HepG2 (cell line): ENCODE measurements around the gene CDC34. TPM values are rescaled to one million over a fixed set of nuclear protein-coding genes. Genes with fewer than 3 reads are reported as not detected.
A peak's percentile ranks its signal among the peaks of the same experiment; 100 is the strongest.

ENCODE experiments used
- BRD4 ChIP-seq: sonication (generic); formaldehyde crosslinking; IDR thresholded peaks from 2 replicates; pipeline ENCODE4 v1.4.0; 2020; ENCODE audit warnings: missing genetic modification reagents
- IKZF4 ChIP-seq: sonication (generic); formaldehyde crosslinking; IDR thresholded peaks from 2 replicates; pipeline ENCODE4 v1.5.1; 2020; ENCODE audit warnings: borderline replicate concordance, mild to moderate bottlenecking, low read depth, missing genetic modification reagents; ENCODE audit errors: not compliant biosample characterization
- KLF6 ChIP-seq: IDR thresholded peaks from 2 replicates; pipeline ENCODE4 v1.8.0; 2016; ENCODE audit warnings: missing biosample characterization, missing genetic modification reagents
- PHF8 ChIP-seq: sonication (generic); formaldehyde crosslinking; IDR thresholded peaks from 2 replicates; pipeline ENCODE4 v1.5.0; 2020; ENCODE audit warnings: missing genetic modification reagents
- POLR2G ChIP-seq: fragments of 200-400 bp; formaldehyde crosslinking; IDR thresholded peaks from 2 replicates; pipeline ENCODE4 v1.6.1; 2018; ENCODE audit warnings: mild to moderate bottlenecking, low read depth, low read length, moderate library complexity
- RARA ChIP-seq: IDR thresholded peaks from 2 replicates; pipeline ENCODE4 v1.6.1; 2016; ENCODE audit warnings: missing genetic modification reagents, missing compliant biosample characterization
- RNF2 ChIP-seq: fragments of 450-650 bp; conservative IDR thresholded peaks from 2 replicates; pipeline ENCODE4 v1.6.1; 2016; ENCODE audit warnings: low read depth
- YEATS2 ChIP-seq: sonication (generic); formaldehyde crosslinking; IDR thresholded peaks from 2 replicates; pipeline ENCODE4 v1.4.0; 2020; ENCODE audit warnings: missing genetic modification reagents, borderline replicate concordance
- ZNF180 ChIP-seq: sonication (generic); formaldehyde crosslinking; IDR thresholded peaks from 2 replicates; pipeline ENCODE4 v1.4.0; 2020; ENCODE audit warnings: low read depth, missing genetic modification reagents, borderline replicate concordance
- ZNF251 ChIP-seq: sonication (generic); formaldehyde crosslinking; IDR thresholded peaks from 2 replicates; pipeline ENCODE4 v1.9.0; 2021; ENCODE audit warnings: mild to moderate bottlenecking, missing genetic modification reagents
- ZNF549 ChIP-seq: sonication (generic); formaldehyde crosslinking; IDR thresholded peaks from 2 replicates; pipeline ENCODE4 v1.5.0; 2020; ENCODE audit warnings: missing genetic modification reagents
- polyA plus RNA-seq, 8 experiments: library from polyadenylated mRNA; depleted of rRNA in 3 of 8; stranded (reverse) in 7 of 8; unstranded in 1 of 8; fragments of >200 nt; fragmentation: Illumina TruSeq in 4 of 8; extraction: Trizol in 4 of 8; gene quantifications; 2 replicates each; pipeline versions ENCODE4 v1.2.1 to v1.2.3, GENCODE V29; 2011 to 2016; ENCODE audit warnings: low read depth in 4 of 8, missing spikeins in 1 of 8, mixed read lengths in 1 of 8; ENCODE audit not compliant: insufficient read depth in 1 of 8
- total RNA-seq, 5 experiments: library from RNA; depleted of rRNA; stranded (reverse); fragments of >200 nt; fragmentation: Illumina TruSeq; extraction: Trizol; gene quantifications; 2 replicates each; pipeline ENCODE4 v1.2.3, GENCODE V29; 2016; ENCODE audit warnings: low read depth in 1 of 5
- TF ChIP-seq, protein P1 (sequence below): sonication (generic); formaldehyde crosslinking; IDR thresholded peaks from 2 replicates; pipeline ENCODE4 v1.4.0; 2020; ENCODE audit warnings: missing genetic modification reagents, low read depth, mild to moderate bottlenecking, borderline replicate concordance
- TF ChIP-seq, protein P2 (sequence below): sonication (generic); formaldehyde crosslinking; conservative IDR thresholded peaks from 2 replicates; pipeline ENCODE4 v1.4.0; 2020; ENCODE audit warnings: mild to moderate bottlenecking, missing genetic modification reagents, moderate library complexity
- TF ChIP-seq, protein P3 (sequence below): sonication (generic); formaldehyde crosslinking; IDR thresholded peaks from 2 replicates; pipeline ENCODE4 v1.4.0; 2020; ENCODE audit warnings: missing genetic modification reagents
- TF ChIP-seq, protein P4 (sequence below), 2 experiments: fragments of 450-650 bp in 1 of 2; sonication (generic) in 1 of 2; formaldehyde crosslinking; IDR thresholded peaks; 2 replicates each; pipeline versions ENCODE4 v1.5.0 to v1.8.0; 2020 to 2022; ENCODE audit warnings: mild to moderate bottlenecking in 1 of 2, missing genetic modification reagents in 1 of 2
- TF ChIP-seq, protein P5 (sequence below): sonication (generic); formaldehyde crosslinking; IDR thresholded peaks from 2 replicates; pipeline ENCODE4 v1.4.0; 2020; ENCODE audit warnings: mild to moderate bottlenecking, missing genetic modification reagents
- TF ChIP-seq, protein P6 (sequence below): sonication (generic); formaldehyde crosslinking; IDR thresholded peaks from 2 replicates; pipeline ENCODE4 v1.4.0; 2020; ENCODE audit warnings: mild to moderate bottlenecking, missing genetic modification reagents

The CDC34 gene
- total and polyA plus RNA-seq, 2 of the 13 experiments (the other 11 are each of a cell fraction or from before 2014, with no cell fraction given) = 138 to 150 TPM

DNA sequence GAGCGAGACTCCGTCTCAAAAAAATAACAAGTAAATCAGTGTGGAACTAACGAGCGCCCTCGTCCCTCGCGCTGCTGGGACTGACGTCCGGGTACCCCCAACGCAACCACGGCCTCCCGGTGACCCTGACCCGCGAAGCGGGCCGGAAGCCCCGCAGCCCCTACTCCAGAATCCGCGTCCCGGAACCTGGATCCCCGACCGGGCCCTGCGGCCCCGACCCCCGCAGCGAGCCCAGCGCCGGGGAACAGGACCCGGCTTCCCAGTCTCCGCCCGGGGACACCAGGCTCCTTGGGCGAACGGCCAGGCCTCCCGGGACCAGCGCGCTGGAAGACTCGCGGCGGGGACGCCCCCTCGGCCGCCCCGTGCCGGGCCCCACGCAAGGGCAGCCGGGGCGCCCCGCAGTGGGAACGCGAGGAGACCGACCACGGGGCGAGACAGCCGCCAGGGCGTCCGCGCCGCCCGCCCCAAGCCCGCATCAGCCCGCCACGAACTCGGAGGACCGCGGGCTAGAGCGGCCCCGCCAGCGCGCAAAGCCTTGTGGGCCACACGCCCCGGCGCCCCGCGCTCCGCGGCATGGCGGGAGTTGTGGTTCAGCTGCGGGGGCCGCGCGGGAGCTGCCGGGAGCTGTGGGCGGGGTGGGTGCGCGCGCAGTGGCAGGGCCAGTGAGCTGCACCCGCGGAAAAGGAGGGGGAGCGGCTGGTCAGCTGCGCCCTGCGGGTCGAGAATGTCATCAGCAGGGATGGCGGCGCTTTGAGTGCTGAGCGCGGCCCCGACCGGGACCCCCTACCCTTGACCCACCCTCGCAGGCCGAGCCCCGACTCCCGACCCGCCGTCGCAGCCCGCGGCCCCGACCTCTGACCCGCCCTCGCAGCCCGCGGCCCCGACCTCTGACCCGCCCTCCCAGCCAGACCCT is 42.8 kb upstream of the CDC34 start (continued):
- TF ChIP-seq, protein P1, sequence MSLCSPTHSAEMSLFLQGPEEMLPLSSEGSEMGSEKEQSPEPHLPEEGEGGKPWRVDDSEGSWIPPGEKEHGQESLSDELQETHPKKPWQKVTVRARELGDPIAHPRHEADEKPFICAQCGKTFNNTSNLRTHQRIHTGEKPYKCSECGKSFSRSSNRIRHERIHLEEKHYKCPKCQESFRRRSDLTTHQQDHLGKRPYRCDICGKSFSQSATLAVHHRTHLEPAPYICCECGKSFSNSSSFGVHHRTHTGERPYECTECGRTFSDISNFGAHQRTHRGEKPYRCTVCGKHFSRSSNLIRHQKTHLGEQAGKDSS = 0 out of 2 replicates have a peak, but pooled peaks have one; percentile 54
- TF ChIP-seq ZNF251 (CRISPR knock-in tag) (no peak), KLF6 (CRISPR knock-in tag) (0 out of 2 replicates have a peak, but pooled peaks have one; percentile 23), YEATS2 (CRISPR knock-in tag) (peak; percentile 56; the same call in 1 of the 2 replicates), PHF8 (CRISPR knock-in tag) (peak; percentile 61), RNF2 (peak; percentile 58; the same call in 1 of the 2 replicates), IKZF4 (CRISPR knock-in tag) (peak; percentile 65), BRD4 (CRISPR knock-in tag) (peak; percentile 56), POLR2G (peak; percentile 52), ZNF549 (CRISPR knock-in tag) (0 out of 2 replicates have a peak, but pooled peaks have one; percentile 30), RARA (CRISPR knock-in tag) (peak; percentile 6; the same call in 1 of the 2 replicates), ZNF180 (CRISPR knock-in tag) (peak; percentile 87; the same call in 1 of the 2 replicates)
- TF ChIP-seq, protein P2, sequence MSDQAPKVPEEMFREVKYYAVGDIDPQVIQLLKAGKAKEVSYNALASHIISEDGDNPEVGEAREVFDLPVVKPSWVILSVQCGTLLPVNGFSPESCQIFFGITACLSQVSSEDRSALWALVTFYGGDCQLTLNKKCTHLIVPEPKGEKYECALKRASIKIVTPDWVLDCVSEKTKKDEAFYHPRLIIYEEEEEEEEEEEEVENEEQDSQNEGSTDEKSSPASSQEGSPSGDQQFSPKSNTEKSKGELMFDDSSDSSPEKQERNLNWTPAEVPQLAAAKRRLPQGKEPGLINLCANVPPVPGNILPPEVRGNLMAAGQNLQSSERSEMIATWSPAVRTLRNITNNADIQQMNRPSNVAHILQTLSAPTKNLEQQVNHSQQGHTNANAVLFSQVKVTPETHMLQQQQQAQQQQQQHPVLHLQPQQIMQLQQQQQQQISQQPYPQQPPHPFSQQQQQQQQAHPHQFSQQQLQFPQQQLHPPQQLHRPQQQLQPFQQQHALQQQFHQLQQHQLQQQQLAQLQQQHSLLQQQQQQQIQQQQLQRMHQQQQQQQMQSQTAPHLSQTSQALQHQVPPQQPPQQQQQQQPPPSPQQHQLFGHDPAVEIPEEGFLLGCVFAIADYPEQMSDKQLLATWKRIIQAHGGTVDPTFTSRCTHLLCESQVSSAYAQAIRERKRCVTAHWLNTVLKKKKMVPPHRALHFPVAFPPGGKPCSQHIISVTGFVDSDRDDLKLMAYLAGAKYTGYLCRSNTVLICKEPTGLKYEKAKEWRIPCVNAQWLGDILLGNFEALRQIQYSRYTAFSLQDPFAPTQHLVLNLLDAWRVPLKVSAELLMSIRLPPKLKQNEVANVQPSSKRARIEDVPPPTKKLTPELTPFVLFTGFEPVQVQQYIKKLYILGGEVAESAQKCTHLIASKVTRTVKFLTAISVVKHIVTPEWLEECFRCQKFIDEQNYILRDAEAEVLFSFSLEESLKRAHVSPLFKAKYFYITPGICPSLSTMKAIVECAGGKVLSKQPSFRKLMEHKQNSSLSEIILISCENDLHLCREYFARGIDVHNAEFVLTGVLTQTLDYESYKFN (CRISPR knock-in tag) = peak; percentile 54; the same call in 1 of the 2 replicates
- TF ChIP-seq, protein P3, sequence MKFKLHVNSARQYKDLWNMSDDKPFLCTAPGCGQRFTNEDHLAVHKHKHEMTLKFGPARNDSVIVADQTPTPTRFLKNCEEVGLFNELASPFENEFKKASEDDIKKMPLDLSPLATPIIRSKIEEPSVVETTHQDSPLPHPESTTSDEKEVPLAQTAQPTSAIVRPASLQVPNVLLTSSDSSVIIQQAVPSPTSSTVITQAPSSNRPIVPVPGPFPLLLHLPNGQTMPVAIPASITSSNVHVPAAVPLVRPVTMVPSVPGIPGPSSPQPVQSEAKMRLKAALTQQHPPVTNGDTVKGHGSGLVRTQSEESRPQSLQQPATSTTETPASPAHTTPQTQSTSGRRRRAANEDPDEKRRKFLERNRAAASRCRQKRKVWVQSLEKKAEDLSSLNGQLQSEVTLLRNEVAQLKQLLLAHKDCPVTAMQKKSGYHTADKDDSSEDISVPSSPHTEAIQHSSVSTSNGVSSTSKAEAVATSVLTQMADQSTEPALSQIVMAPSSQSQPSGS (CRISPR knock-in tag) = peak; percentile 36; the same call in 1 of the 2 replicates
- TF ChIP-seq, protein P4, sequence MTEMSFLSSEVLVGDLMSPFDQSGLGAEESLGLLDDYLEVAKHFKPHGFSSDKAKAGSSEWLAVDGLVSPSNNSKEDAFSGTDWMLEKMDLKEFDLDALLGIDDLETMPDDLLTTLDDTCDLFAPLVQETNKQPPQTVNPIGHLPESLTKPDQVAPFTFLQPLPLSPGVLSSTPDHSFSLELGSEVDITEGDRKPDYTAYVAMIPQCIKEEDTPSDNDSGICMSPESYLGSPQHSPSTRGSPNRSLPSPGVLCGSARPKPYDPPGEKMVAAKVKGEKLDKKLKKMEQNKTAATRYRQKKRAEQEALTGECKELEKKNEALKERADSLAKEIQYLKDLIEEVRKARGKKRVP (CRISPR knock-in tag; IDR thresholded peaks at IDR 0.05) = peak in 1 of 2 experiments; percentile 66; a peak in 2 of 4 replicates
- TF ChIP-seq, protein P5, sequence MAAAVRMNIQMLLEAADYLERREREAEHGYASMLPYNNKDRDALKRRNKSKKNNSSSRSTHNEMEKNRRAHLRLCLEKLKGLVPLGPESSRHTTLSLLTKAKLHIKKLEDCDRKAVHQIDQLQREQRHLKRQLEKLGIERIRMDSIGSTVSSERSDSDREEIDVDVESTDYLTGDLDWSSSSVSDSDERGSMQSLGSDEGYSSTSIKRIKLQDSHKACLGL (CRISPR knock-in tag) = peak; percentile 37; the same call in 1 of the 2 replicates
- TF ChIP-seq, protein P6, sequence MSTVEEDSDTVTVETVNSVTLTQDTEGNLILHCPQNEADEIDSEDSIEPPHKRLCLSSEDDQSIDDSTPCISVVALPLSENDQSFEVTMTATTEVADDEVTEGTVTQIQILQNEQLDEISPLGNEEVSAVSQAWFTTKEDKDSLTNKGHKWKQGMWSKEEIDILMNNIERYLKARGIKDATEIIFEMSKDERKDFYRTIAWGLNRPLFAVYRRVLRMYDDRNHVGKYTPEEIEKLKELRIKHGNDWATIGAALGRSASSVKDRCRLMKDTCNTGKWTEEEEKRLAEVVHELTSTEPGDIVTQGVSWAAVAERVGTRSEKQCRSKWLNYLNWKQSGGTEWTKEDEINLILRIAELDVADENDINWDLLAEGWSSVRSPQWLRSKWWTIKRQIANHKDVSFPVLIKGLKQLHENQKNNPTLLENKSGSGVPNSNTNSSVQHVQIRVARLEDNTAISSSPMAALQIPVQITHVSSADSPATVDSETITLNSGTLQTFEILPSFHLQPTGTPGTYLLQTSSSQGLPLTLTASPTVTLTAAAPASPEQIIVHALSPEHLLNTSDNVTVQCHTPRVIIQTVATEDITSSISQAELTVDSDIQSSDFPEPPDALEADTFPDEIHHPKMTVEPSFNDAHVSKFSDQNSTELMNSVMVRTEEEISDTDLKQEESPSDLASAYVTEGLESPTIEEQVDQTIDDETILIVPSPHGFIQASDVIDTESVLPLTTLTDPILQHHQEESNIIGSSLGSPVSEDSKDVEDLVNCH (CRISPR knock-in tag) = 0 out of 2 replicates have a peak, but pooled peaks have one; percentile 11
